Measurements from ENCODE around the gene TFDP2.
"Not testable (repeated sequence)": the region's sequence is repeated elsewhere in the genome, so short reads cannot be mapped to it uniquely, and the experiment has no call there.

The TFDP2 gene

DNA sequence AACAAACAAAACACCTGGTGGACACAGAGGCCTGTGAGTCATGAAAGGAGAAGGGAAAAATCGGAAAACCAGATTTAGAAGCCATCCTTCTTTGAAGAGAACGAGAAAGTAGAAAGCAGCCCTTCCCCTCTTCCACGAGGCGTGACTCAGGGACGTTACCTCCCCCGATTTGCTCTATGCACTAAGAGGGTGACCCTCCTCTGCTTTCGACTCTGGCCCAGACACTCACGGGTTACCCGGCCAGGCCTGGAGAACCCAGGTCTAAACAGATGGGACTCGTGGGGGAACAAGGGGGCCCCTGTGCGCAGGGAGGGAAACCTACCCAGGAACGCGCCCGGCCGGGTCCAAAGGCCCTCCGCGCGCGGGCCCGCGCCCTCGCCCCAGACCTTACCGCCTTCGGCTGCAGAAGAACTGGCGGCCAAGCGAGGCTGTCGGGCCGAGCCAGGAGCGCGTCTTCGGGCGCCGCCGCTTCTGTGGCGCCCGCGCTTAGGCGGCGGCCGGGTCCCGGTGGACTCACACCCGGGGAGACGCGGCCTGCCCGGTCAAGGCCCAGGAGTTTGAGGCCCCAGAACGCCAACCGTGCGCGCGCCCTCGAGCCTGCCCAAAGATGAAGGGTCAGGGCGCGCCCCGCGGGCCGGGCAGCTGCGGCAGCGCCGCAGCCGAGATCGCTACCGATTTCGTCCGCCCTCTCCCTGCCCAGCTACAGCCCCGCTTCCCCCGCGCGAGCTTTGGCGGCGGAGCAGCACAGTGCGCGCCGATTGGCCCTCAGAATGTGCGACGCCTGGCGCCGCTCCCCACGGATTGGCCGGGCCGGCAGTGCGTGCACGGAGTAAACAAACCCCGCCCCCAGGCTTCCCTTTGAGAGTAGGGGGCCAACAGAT, at the start of gene TFDP2:
Gene TFDP2 (minus strand): TSS at position 753 of the 881 bp plus-strand sequence. CDS start 47,795 bp downstream, outside the sequence.
- peak; percentile 87 for DNase-seq

DNA sequence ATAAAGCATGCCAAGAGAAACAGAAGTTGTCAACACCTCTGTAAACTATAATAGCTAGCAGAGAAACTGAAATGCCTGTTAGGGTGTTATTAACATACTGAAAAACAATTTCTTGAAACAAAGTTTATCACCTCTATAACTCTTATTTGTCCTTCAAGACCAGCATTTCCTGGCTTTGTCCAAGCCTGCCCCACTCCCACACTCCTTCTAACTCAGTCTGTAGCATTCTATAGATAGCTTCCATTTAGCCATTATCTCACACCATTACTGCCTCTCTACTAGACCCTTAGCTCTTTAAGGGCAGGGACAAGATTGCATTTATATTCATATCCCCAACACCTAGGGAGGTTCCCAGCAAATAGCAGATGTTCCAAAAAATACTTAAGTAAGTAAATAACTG, 39.5 kb upstream of the TFDP2 start:
- no peak for DNase-seq

DNA sequence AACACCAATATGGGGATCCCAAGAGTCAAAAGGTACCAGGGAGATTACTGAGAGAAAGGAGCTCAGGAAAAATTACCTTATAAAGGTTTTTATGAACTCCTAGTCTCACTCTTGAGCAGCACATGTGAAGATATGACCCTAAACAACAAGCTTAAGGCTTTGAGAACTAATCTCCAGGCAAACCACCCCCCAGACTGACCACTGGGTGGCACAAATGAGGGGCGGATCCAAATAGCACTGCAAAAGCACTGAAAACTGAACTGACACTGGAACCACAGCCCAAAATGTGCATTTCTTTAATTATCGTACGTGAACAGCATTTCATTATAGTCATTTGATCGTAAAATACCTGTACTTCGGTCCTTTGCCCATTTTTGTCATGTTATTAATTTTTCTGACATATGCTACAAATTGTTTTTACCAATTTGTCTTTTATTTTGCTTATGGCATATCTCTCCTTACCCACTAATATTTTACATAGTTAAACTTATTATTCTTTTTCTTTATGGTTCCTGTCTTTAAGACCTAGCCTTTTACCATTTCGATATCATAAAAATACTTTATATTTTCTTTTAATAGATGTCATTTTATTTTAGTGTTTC, 31.5 kb upstream of the TFDP2 start:
- peak; percentile 26 for DNase-seq

DNA sequence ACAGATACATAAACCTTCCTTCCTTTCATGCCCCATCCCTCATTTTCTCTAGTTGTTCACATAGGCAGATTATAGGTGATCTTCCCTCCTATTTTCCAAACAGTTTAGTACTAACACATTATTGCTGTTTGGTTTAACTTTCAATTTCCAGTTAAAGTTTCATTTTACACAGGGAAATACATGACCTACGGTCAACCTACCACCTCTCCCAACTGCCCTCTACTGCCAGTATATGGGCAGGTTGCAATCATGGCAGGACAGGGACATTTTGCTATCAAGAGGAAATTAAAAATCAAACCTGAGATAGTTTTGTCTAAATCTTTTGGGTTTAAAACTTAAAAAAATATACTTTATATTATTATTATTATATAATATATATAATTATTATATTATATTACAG, 26.1 kb upstream of the TFDP2 start:
- DNase-seq = no peak

DNA sequence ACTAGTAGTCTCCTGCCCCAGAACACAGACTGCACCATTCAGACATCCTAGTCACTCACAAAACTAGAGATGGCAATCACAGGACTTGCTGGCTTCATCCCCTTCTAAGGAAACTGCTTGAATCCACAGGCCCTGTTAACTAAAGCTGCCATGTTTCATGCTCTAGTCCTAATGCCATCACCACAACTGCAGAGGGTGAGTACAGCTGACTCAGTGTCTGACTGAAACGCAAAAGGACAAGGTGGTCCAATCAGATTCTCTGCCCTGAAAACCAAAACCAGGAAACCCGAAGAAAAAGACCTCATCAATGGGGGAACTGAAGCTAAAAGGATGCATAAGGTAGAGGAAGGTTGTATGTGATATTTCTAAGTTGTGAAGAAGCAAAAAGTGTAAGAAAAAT, 25.2 kb upstream of the TFDP2 start:
- DNase-seq = no peak

DNA sequence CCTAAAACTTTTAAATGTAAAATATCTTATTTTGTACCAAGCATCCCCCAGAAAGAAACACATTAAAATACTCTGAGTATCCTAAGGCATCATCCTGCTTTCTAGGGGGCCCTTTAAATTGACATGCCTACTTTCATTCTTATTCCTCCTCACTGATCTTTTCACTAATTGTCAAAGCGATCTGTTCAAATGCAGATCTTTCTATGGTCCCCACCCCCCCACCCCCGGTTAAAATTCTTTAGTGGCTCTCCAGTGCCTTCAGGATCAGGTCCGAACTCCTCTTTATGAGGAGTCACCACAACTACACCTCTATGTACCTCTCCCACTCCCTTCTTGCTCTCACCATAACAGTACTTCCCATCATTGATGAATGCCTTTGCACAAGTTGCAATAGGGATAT, 19.2 kb upstream of the TFDP2 start:
- DNase-seq = no peak

- no peak for DNase-seq
Measured at GRCh38 chr3:142165194-142165593, 15.8 kb upstream of the TFDP2 start.

- DNase-seq = no peak
Measured at GRCh38 chr3:142159083-142159740, 9.9 kb upstream of the TFDP2 start.

- no peak for DNase-seq
Measured at GRCh38 chr3:142154186-142154585, 4.8 kb upstream of the TFDP2 start.

- DNase-seq = peak; percentile 12
Measured at GRCh38 chr3:142152384-142152783, 3.0 kb upstream of the TFDP2 start.

- DNase-seq = no peak
Measured at GRCh38 chr3:142151828-142152227, 2.5 kb upstream of the TFDP2 start.

DNA sequence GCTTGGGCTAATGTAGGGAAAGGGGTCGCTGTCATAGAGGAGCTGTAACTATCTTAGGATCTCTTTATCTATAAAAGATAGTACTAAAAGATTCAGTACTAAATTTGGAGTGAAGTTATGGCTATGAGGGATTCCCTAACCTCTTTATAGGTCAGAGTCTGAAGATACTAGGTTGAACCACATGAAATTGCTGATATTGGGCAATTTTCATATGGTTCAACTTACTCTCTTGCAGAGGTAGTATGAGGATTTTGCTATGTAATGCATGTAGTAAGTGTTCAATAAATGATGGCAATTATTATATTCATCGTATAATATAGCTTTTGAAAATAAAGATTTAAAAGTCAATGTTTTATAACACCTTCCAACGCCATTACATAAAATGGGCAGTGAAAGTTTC, 1.9 kb upstream of the TFDP2 start:
- DNase-seq = no peak

DNA sequence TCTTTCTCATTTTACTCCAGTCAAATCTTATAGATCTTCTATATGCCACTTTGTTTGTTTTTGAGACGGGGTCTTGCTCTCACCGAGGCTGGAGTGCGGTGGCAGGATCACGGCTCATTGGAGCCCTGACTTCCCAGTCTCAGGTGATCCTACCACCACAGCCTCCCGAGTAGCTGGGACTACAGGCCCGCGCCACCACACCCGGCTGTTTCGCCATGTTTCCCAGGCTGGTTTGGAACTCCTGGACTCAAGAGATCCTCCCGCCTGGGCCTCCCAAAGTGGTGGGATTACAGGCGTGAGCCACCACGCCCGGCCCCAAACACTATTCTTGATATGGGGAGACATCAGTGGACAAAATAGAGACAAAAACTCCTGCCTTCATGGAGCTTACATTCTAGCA, 927 bp upstream of the TFDP2 start:
- no peak for DNase-seq

- DNase-seq = no peak
Measured at GRCh38 chr3:142149673-142149992, 289 bp upstream of the TFDP2 start.

GRCh38 chr3:142148044-142148791, 1.1 kb downstream of the TFDP2 start:
- DNase-seq = no peak

GRCh38 chr3:142144587-142144986, 4.8 kb downstream of the TFDP2 start:
- not testable (repeated sequence) for DNase-seq

GRCh38 chr3:142140608-142141285, 8.6 kb downstream of the TFDP2 start:
- not testable (repeated sequence) for DNase-seq

DNA sequence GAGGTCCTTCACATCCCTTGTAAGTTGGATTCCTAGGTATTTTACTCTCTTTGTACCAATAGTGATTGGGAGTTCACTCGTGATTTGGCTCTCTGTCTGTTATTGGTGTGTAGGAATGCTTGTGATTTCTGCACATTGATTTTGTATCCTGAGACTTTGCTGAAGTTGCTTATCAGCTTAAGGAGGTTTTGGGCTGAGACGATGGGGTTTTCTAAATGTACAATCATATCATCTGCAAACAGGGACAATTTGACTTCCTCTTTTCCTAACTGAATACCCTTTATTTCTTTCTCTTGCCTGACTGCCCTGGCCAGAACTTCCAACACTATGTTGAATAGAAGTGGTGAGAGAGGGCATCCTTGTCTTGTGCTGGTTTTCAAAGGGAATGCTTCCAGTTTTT, 12.3 kb downstream of the TFDP2 start:
- not testable (repeated sequence) for DNase-seq

DNA sequence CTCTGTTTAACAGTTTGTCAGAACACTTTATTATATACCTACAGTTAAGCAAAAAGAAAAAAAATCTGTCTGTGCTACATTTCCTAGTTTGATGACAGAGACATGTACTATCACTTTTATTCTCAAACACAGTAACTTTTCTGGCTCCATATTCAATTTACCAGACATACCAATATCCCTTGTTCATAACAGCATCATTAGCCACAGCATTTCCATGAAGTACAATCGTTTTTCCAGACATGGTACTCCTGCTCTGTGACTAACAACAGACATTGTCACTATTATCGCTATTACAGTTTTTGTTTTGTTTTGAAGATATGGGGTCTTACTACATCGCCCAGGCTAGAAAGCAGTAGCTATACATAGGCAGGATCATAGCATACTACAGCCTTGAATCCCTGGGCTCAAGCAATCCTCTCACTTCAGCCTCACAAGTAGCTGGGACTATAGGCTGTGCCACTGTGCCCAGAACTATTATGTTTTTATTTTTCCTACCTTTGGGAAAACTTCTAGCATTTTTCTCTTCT, 14.5 kb downstream of the TFDP2 start:
- DNase-seq = no peak

DNA sequence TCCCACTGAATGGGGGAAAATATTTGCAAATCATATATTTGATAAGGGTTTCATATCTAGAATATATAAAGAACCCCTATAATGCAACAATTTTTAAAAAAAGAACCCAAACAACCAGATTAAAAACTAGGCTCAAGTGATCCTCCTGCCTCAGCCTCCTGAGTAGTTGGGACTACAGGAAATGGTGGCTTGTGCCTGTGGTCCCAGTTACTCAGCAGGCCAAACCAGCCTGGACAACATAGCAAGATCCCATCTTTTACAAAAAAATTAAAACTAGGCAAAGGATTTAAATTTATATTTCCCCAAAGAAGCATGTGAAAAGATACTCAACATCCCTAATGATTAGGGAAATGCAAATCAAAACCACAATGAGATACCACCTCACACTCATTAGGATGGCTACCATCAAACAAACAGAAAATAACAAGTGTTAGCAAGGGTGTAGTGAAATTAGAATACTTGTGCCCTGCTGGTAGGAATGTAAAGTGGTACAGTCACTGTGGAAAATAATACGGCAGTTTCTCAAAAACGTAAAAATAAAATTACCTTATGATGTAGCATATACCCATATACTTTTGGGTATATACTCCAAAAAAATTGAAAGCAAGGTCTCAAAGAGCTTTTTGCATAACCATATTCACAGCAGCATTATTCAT, 19.7 kb downstream of the TFDP2 start:
- DNase-seq = no peak

DNA sequence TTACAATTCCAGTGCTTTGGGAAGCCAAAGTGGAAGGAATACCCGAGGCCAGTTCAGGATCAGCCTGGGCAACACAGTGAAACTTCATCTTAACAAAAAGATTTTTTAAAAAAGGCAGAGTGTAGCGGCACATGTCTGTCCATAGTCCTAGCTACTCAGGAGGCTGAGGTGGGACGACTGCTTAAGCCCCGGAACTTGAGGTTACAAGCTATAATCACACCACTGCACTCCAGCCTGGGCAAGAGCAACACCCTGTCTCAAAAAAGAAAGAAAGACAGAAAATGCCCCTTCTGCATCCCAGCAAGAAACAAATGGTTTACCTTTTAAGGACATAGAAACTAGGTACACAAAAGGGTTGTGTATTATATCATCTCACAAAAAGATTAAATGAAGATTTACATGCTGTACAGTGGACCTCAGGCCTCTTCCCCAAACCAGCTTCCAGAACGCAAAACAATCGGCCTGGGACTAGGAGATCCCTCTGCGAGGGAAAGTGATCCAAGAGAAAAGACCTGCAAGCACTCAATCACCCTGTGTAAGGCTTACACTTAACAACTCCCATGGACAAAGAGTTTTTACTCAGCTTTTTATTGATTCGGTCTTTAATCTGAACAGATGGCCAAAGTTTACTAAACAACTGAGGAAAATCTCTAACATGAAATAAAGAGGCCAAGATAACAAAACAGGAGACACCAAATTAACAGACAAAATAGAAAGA, 21.2 kb downstream of the TFDP2 start:
- no peak for DNase-seq
